Hepatocyte (in vitro differentiated cells): Measurements from ENCODE around the gene ITFG1. TPM values are rescaled to one million over a fixed set of nuclear protein-coding genes. Genes with fewer than 3 reads are reported as not detected.

Source experiments
- DNase-seq: peaks from one replicate; pipeline ENCODE4 v3.0.0-alpha.2; 2016; ENCODE audit warnings: low spot score
- H2AFZ ChIP-seq: fragments of 200-600 bp; sonication (generic); 2 replicates; pipeline ENCODE4 v1.6.0; 2016; ENCODE audit warnings: antibody characterized with exemption, mild to moderate bottlenecking
- H3K27ac ChIP-seq: fragments of 200-600 bp; sonication (generic); 2 replicates; pipeline ENCODE4 v1.5.1; 2016; ENCODE audit warnings: mild to moderate bottlenecking
- H3K27me3 ChIP-seq: fragments of 200-600 bp; sonication (generic); 2 replicates; pipeline ENCODE4 v1.6.1; 2016
- H3K36me3 ChIP-seq: fragments of 200-600 bp; sonication (generic); replicated peaks from 2 replicates; pipeline ENCODE4 v1.5.1; 2016; ENCODE audit warnings: low read depth; ENCODE audit not compliant: insufficient read depth
- H3K4me1 ChIP-seq: fragments of 200-600 bp; sonication (generic); 2 replicates; pipeline ENCODE4 v1.5.1; 2016; ENCODE audit warnings: mild to moderate bottlenecking, moderate library complexity; ENCODE audit not compliant: insufficient read depth
- H3K4me2 ChIP-seq: fragments of 200-600 bp; sonication (generic); 2 replicates; pipeline ENCODE4 v1.6.0; 2016
- H3K4me3 ChIP-seq: fragments of 200-600 bp; sonication (generic); 2 replicates; pipeline ENCODE4 v1.5.1; 2016; ENCODE audit warnings: mild to moderate bottlenecking
- H3K79me2 ChIP-seq: fragments of 200-600 bp; sonication (generic); 2 replicates; pipeline ENCODE4 v1.6.0; 2017; ENCODE audit warnings: mild to moderate bottlenecking
- H3K9me2 ChIP-seq: fragments of 200-600 bp; sonication (generic); replicated peaks from 2 replicates; pipeline ENCODE4 v1.6.0; 2017; ENCODE audit warnings: mild to moderate bottlenecking; ENCODE audit not compliant: insufficient read depth
- H3K9me3 ChIP-seq: fragments of 200-600 bp; sonication (generic); 2 replicates; pipeline ENCODE4 v1.5.1; 2016; ENCODE audit warnings: low read depth, mild to moderate bottlenecking
- H4K20me1 ChIP-seq: fragments of 200-600 bp; sonication (generic); 2 replicates; pipeline ENCODE4 v1.6.0; 2016; ENCODE audit warnings: mild to moderate bottlenecking; ENCODE audit not compliant: insufficient read depth, poor library complexity, severe bottlenecking
- CTCF ChIP-seq: fragments of 200-600 bp; sonication (generic); IDR thresholded peaks from 2 replicates; pipeline ENCODE4 v1.5.1; 2016; ENCODE audit warnings: antibody characterized with exemption, mild to moderate bottlenecking; ENCODE audit not compliant: poor library complexity
- EZH2 ChIP-seq: fragments of 200-600 bp; sonication (generic); IDR thresholded peaks from 2 replicates; pipeline ENCODE4 v1.6.1; 2016; ENCODE audit warnings: antibody characterized with exemption, mild to moderate bottlenecking, borderline replicate concordance
- EZH2phosphoT487 ChIP-seq: fragments of 200-600 bp; sonication (generic); IDR thresholded peaks from one replicate; pipeline ENCODE4 v1.6.1; 2018; ENCODE audit warnings: antibody characterized with exemption, mild to moderate bottlenecking, low read depth, moderate library complexity; ENCODE audit not compliant: unreplicated experiment, severe bottlenecking
- WGBS: methylation state at CpG from one replicate; pipeline ENCODE4 v1.1.6; 2016; ENCODE audit warnings: low lambda C conversion rate; ENCODE audit errors: missing lambda C conversion rate; 5-methylcytosine and 5-hydroxymethylcytosine counted together
- polyA plus RNA-seq: library from polyadenylated mRNA; unstranded; fragments of >200 nt; fragmentation: Nextera tagmentation; extraction: Ambion mirVana; gene quantifications from 2 replicates; pipeline ENCODE4 v1.2.1, GENCODE V29; 2016
- total RNA-seq: library from RNA; depleted of rRNA; stranded (reverse); fragments of >200 nt; gene quantifications from 2 replicates; pipeline ENCODE4 v1.2.3, GENCODE V29; 2014

ITFG1 gene
- total and polyA plus RNA-seq, 2 experiments from 2014 or later = 87.8 to 91.4 TPM

DNA sequence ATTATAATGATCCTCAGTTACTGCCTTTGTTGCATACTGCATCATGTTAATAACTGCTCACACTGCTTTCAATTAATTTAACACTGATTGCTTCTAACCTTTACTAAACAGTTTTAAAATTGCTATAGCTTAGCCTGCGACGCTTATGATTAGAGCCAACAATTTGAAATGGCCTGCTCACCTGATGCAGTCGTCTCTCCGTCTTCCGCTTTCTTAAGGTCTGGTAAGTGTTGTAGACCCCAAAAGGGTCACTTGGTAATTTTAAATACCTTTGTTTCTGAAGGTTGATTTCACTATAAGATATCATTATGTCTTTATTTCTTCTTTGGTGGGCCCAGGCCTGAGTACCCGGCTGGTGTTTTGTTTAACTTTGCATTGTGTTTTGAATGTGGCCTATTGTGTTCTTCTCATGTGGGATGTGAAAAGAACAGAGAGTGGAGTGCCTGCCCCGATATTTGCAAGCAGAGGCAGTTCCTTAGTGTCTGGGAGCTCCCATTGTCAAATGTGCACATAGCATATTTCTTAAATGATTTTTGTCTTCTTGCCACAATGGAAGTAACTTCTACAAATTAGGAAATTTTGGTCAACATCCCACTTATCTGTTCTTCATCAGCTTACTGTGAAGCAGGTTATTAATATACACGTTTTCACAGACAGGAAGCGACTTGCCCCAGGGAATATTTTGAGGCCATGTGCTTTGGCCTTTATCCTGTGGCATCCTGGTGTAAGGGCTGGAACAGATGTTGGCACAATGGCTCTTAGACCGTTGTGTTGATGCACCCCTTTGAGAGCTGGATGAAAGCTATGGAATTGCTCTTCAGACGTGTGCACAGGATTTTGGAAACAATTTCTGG, 3.1 kb upstream of the ITFG1 start:
- Histone ChIP-seq H3K36me3 (no peaks in the 10 kb centered on the region), H3K9me2 (no peaks in the 10 kb centered on the region), H3K4me2 (peak overlapping the region; percentile 91), H2AFZ (no peak overlapping the region), H3K4me3 (no peak overlapping the region), H4K20me1 (no peaks in the 10 kb centered on the region), H3K27me3 (no peaks in the 10 kb centered on the region), H3K4me1 (peaks cover 27% of the 10 kb centered on the region), H3K79me2 (peaks cover 80% of the 10 kb centered on the region), H3K27ac (no peak overlapping the region), H3K9me3 (no peaks in the 10 kb centered on the region)
- TF ChIP-seq EZH2 (no peak), CTCF (no peak), EZH2phosphoT487 (no peak)
- no peak for DNase-seq
- 77% methylated on average over 11 of the region's 11 CpGs for WGBS

- TF ChIP-seq EZH2 (no peak), EZH2phosphoT487 (no peak)
- Histone ChIP-seq H4K20me1 (no peaks in the 10 kb centered on the region), H3K79me2 (peaks cover 70% of the 10 kb centered on the region), H3K36me3 (no peaks in the 10 kb centered on the region), H3K4me2 (peak overlapping the region; percentile 91), H3K9me2 (no peaks in the 10 kb centered on the region), H3K9me3 (no peaks in the 10 kb centered on the region), H3K27me3 (no peaks in the 10 kb centered on the region), H3K4me1 (peaks cover 17% of the 10 kb centered on the region), H3K27ac (peak overlapping the region; percentile 99), H3K4me3 (peak overlapping the region; percentile 79), H2AFZ (peak overlapping the region; percentile 88)
- WGBS = 6% methylated on average over 17 of the region's 17 CpGs
- DNase-seq = peak; percentile 30
Observed at GRCh38 chr16:47461598-47462266, 869 bp upstream of the ITFG1 start.

- Histone ChIP-seq H3K9me3 (no peaks in the 10 kb centered on the region), H3K4me2 (peak overlapping the region; percentile 89), H3K79me2 (peaks cover 56% of the 10 kb centered on the region), H3K4me3 (peak overlapping the region; percentile 79), H2AFZ (peak overlapping the region; percentile 70), H4K20me1 (no peaks in the 10 kb centered on the region), H3K9me2 (no peaks in the 10 kb centered on the region), H3K4me1 (peaks cover 17% of the 10 kb centered on the region), H3K27me3 (no peaks in the 10 kb centered on the region), H3K27ac (peak overlapping the region; percentile 99), H3K36me3 (no peaks in the 10 kb centered on the region)
- WGBS = 4% methylated on average over 4 of the region's 4 CpGs
- TF ChIP-seq EZH2 = no peak
- TF ChIP-seq CTCF = no peak
- TF ChIP-seq EZH2phosphoT487 = no peak
- DNase-seq = peak; percentile 32
Observed at GRCh38 chr16:47460359-47460710, 528 bp downstream of the ITFG1 start.

DNA sequence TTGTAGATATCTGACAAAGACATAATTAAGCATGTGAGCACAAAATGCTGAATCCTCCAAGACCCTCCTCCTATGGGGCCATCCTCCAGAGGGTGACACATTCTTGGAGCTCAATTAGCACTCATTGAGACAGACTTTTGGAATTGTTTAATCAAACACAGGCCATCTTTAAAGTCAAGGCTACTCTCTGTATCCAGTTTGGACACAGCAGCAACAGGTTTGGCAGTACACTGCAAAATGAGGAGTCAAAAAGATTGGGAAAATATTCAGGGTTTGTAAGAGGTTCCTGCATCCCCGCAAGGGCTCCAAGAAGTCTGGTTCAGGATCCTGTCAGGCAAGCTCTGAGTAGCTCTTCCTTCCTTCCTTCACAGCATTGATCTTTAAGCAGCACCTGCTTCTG, 1.3 kb downstream of the ITFG1 start:
- H3K27me3 ChIP-seq = no peaks in the 10 kb centered on the region
- peak overlapping the region; percentile 89 for H3K4me2 ChIP-seq
- H3K9me3 ChIP-seq = no peaks in the 10 kb centered on the region
- H4K20me1 ChIP-seq = no peaks in the 10 kb centered on the region
- H3K4me3 ChIP-seq = peak overlapping the region; percentile 79
- no peaks in the 10 kb centered on the region for H3K9me2 ChIP-seq
- H3K36me3 ChIP-seq = no peaks in the 10 kb centered on the region
- H3K4me1 ChIP-seq = peaks cover 17% of the 10 kb centered on the region
- TF ChIP-seq EZH2 (no peak), EZH2phosphoT487 (no peak), CTCF (no peak)
- peaks cover 49% of the 10 kb centered on the region for H3K79me2 ChIP-seq
- no peak overlapping the region for H2AFZ ChIP-seq
- WGBS = 79% methylated on average over 1 of the region's 1 CpG
- DNase-seq = no peak
- H3K27ac ChIP-seq = peak overlapping the region; percentile 99
